Islet precursor cell (in vitro differentiated cells): Measurements from ENCODE around the gene KIR3DL1.
"Not testable (repeated sequence)": the region's sequence is repeated elsewhere in the genome, so short reads cannot be mapped to it uniquely, and the experiment has no call there.

Experiments used
- DNase-seq: peaks from one replicate; pipeline ENCODE4 v3.0.0-alpha.2; 2018

The KIR3DL1 gene

GRCh38 chr19:54816251-54816650 is at the start of gene KIR3DL1:
TSS of gene KIR3DL1 (plus strand) at chr19:54816468.
- DNase-seq, result not testable (repeated sequence)

- not testable (repeated sequence) for DNase-seq
Observed at GRCh38 chr19:54769646-54770045, 46.6 kb upstream of the KIR3DL1 start, which contains the start of gene KIR2DL1. TSS of gene KIR2DL1 (plus strand) at chr19:54769793. CDS start at chr19:54769851, 58 bp downstream.

- not testable (repeated sequence) for DNase-seq
Observed at GRCh38 chr19:54770511-54770910, 45.8 kb upstream of the KIR3DL1 start.

- not testable (repeated sequence) for DNase-seq
Observed at GRCh38 chr19:54771018-54771960, 45.0 kb upstream of the KIR3DL1 start.

- not testable (repeated sequence) for DNase-seq
Observed at GRCh38 chr19:54772666-54773065, 43.6 kb upstream of the KIR3DL1 start.

GRCh38 chr19:54775095-54775815 is 41.0 kb upstream of the KIR3DL1 start:
- not testable (repeated sequence) for DNase-seq

- not testable (repeated sequence) for DNase-seq
Observed at GRCh38 chr19:54775830-54776229, 40.4 kb upstream of the KIR3DL1 start.

GRCh38 chr19:54777851-54778250 is 38.4 kb upstream of the KIR3DL1 start:
- DNase-seq, result not testable (repeated sequence)

- not testable (repeated sequence) for DNase-seq
Observed at GRCh38 chr19:54778896-54779295, 37.4 kb upstream of the KIR3DL1 start.

GRCh38 chr19:54782916-54783315 is 33.4 kb upstream of the KIR3DL1 start:
- not testable (repeated sequence) for DNase-seq

- DNase-seq, result not testable (repeated sequence)
Observed at GRCh38 chr19:54786091-54786723, 30.1 kb upstream of the KIR3DL1 start.

- DNase-seq, result not testable (repeated sequence)
Observed at GRCh38 chr19:54788154-54788553, 28.1 kb upstream of the KIR3DL1 start.

- DNase-seq, result no peak
Observed at GRCh38 chr19:54790711-54791110, 25.6 kb upstream of the KIR3DL1 start.

GRCh38 chr19:54791476-54791875 is 24.8 kb upstream of the KIR3DL1 start:
- DNase-seq, result no peak

GRCh38 chr19:54792814-54793213 is 23.5 kb upstream of the KIR3DL1 start:
- no peak for DNase-seq

GRCh38 chr19:54795758-54796157 is 20.5 kb upstream of the KIR3DL1 start:
- DNase-seq, result no peak

- DNase-seq, result no peak
Observed at GRCh38 chr19:54803410-54803809, 12.9 kb upstream of the KIR3DL1 start, which contains the start of gene KIR2DL4. TSS of gene KIR2DL4 (plus strand) at chr19:54803610. CDS start at chr19:54803652, 42 bp downstream.

GRCh38 chr19:54804101-54804500 is 12.2 kb upstream of the KIR3DL1 start:
- no peak for DNase-seq

GRCh38 chr19:54804571-54804970 is 11.7 kb upstream of the KIR3DL1 start:
- DNase-seq, result no peak

- no peak for DNase-seq
Observed at GRCh38 chr19:54805665-54806515, 10.4 kb upstream of the KIR3DL1 start.

- DNase-seq, result no peak
Observed at GRCh38 chr19:54806516-54806838, 9.8 kb upstream of the KIR3DL1 start.

- DNase-seq, result not testable (repeated sequence)
Observed at GRCh38 chr19:54814571-54814970, 1.7 kb upstream of the KIR3DL1 start.
